Body of pancreas (tissue), 4 donors: ENCODE measurements around the gene NSUN2. TPM values are rescaled to one million over a fixed set of nuclear protein-coding genes. Genes with fewer than 3 reads are reported as not detected.

Experiments used
- ATAC-seq: fragments of 150-250 bp; one replicate; pipeline ENCODE4 v1.9.1; 2016
- DNase-seq, 4 donors: peaks; one replicate each; pipeline ENCODE4 v3.0.0-alpha.2; 2019
- H3K27ac ChIP-seq, 4 donors: fragments of 200-600 bp; sonication (generic); 1 replicate in 3 of 4; 2 replicates in 1 of 4; pipeline versions ENCODE4 v1.5.1 to v1.6.1; 2016 to 2019; ENCODE audit warnings: mild to moderate bottlenecking in 1 of 4, mixed read lengths in 1 of 4, moderate library complexity in 1 of 4
- H3K27me3 ChIP-seq, 2 donors: fragments of 200-600 bp; sonication (generic); one replicate each; pipeline ENCODE4 v1.6.0; 2016; ENCODE audit warnings: mild to moderate bottlenecking in 1 of 2
- H3K36me3 ChIP-seq, 2 donors: fragments of 200-600 bp; sonication (generic); replicated peaks in 1 of 2; 2 replicates each; pipeline ENCODE4 v1.5.1; 2016; ENCODE audit warnings: low read depth in 2 of 2; ENCODE audit not compliant: insufficient read depth in 1 of 2
- H3K4me1 ChIP-seq: fragments of 200-600 bp; sonication (generic); one replicate; pipeline ENCODE4 v1.6.0; 2016
- H3K4me3 ChIP-seq, 2 donors: fragments of 200-600 bp; sonication (generic); 1 replicate in 1 of 2; 2 replicates in 1 of 2; pipeline ENCODE4 v1.5.1; 2016 to 2019
- H3K9me3 ChIP-seq, 3 donors: fragments of 200-600 bp; sonication (generic); 1 replicate in 2 of 3; 2 replicates in 1 of 3; pipeline ENCODE4 v1.5.1; 2016
- POLR2A ChIP-seq, 3 donors: fragments of 450-650 bp; IDR thresholded peaks; one replicate each; pipeline ENCODE4 v1.6.1; 2016; ENCODE audit warnings: antibody characterized with exemption in 3 of 3, mild to moderate bottlenecking in 2 of 3
- WGBS, 2 donors: methylation state at CpG; one replicate each; pipeline ENCODE4 v1.1.5; 2017; 5-methylcytosine and 5-hydroxymethylcytosine counted together
- intact Hi-C: fragments of 100-400 bp; cut with DNase I; formaldehyde crosslinking; loops from one replicate; pipeline ENCODE4 v1.15.1; 2023
- total RNA-seq, 2 donors: library from RNA; depleted of rRNA; stranded (reverse); fragments of >200 nt; gene quantifications; one replicate each; pipeline ENCODE4 v1.1.0, GENCODE V29; 2016
- TF ChIP-seq, protein P1 (sequence below), 7 experiments: fragments of 450-650 bp in 4 of 7; fragments of 200-600 bp in 3 of 7; sonication (generic) in 3 of 7; IDR thresholded peaks; one replicate each; pipeline ENCODE4 v1.5.1; 2016 to 2019; ENCODE audit warnings: antibody characterized with exemption in 7 of 7

NSUN2 gene
- total RNA-seq, 2 donors from 2014 or later = 35.0 to 45.8 TPM

DNA sequence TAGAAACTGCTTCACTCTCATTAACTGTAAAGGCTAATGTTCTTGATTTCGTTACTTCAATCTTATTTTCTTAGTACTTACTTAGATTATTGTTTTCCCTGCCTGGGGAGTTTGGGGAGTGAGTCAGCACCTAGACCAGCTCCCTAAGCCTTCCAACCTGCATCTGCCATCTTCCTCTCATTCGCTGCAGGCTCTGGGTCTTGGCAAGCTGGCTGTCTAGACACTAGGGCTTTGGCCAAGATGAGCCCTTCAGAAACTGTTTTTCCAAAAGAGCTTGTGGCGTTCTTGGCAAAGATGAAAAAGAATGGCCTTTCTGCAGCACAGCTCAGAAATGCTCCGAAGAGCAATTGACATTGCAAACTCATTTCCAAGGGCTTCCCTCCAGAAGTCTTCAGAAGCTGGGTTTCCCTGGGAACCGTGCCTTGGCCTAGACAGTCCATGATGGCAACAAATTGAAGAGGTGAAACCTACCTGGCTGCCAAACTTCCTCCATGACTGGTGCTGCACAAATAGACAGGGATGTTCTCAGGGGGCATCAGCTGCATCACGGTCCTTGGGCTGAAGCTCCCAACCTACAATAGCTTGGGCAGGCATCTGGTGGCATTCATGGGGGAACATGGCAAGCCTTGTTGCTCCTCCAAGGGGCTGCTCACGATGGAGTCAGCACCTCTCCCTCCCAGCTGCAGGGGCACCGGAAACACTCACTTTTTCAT is 76.6 kb downstream of the NSUN2 start:
- no peak for ATAC-seq
- TF ChIP-seq POLR2A (IDR thresholded peaks at IDR 0.05) = no peak
- TF ChIP-seq, protein P1, sequence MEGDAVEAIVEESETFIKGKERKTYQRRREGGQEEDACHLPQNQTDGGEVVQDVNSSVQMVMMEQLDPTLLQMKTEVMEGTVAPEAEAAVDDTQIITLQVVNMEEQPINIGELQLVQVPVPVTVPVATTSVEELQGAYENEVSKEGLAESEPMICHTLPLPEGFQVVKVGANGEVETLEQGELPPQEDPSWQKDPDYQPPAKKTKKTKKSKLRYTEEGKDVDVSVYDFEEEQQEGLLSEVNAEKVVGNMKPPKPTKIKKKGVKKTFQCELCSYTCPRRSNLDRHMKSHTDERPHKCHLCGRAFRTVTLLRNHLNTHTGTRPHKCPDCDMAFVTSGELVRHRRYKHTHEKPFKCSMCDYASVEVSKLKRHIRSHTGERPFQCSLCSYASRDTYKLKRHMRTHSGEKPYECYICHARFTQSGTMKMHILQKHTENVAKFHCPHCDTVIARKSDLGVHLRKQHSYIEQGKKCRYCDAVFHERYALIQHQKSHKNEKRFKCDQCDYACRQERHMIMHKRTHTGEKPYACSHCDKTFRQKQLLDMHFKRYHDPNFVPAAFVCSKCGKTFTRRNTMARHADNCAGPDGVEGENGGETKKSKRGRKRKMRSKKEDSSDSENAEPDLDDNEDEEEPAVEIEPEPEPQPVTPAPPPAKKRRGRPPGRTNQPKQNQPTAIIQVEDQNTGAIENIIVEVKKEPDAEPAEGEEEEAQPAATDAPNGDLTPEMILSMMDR (IDR thresholded peaks at IDR 0.05) = no peak
- Histone ChIP-seq H3K27ac (no peak overlapping the region), H3K4me1 (no peaks in the 10 kb centered on the region), H3K27me3 (peaks cover 0 to 3% of the 10 kb centered on the region in 2 donors), H3K9me3 (no peaks in the 10 kb centered on the region), H3K4me3 (no peak overlapping the region), H3K36me3 (no peaks in the 10 kb centered on the region)
- DNase-seq = no peak
- intact Hi-C loops = no loop called here
- 64 to 74% methylated on average over 8 of the region's 8 CpGs for WGBS, 2 donors

- DNase-seq = no peak
- H3K4me3 ChIP-seq = no peak overlapping the region
These were observed 78.0 kb downstream of the NSUN2 start for GRCh38 chr5:6554812-6555211.

DNA sequence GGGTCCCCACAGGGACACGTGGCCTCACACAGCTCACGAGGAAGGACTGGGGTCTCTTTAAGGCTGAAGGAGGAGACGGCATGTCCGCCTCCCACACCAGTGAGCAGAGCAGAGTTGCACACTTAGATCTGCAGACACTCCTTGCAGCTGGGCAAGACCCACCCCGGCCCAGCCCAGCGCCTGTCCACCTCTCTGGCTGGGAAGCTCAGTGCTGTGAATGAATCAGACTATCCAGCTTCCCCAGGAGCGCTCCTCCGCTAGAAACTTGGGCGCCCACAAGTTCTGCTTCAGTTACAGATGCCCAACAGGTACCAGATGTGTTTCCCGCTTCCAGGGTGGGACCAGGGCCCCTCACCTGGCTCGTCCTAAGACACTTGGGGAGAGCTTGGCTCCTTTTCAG is 78.9 kb downstream of the NSUN2 start:
- H3K4me1 ChIP-seq = no peaks in the 10 kb centered on the region
- H3K36me3 ChIP-seq = no peaks in the 10 kb centered on the region
- H3K27me3 ChIP-seq = peaks cover 0 to 3% of the 10 kb centered on the region in 2 donors
- no peak for ATAC-seq
- DNase-seq = no peak
- H3K27ac ChIP-seq = no peak overlapping the region
- 70 to 76% methylated on average over 6 to 8 of the region's 11 CpGs for WGBS, 2 donors
- H3K4me3 ChIP-seq = no peak overlapping the region
- H3K9me3 ChIP-seq = no peaks in the 10 kb centered on the region
- TF ChIP-seq, protein P1 (IDR thresholded peaks at IDR 0.05) = no peak
- TF ChIP-seq POLR2A (IDR thresholded peaks at IDR 0.05) = no peak
- intact Hi-C loops = no loop called here

More at GRCh38 chr5:6554812-6555211, 78.0 kb downstream of the NSUN2 start:
- 63 to 84% methylated on average over 4 of the region's 4 CpGs for WGBS, 2 donors
- Histone ChIP-seq H3K4me1 (no peaks in the 10 kb centered on the region), H3K9me3 (no peaks in the 10 kb centered on the region), H3K36me3 (no peaks in the 10 kb centered on the region), H3K27me3 (peaks cover 0 to 3% of the 10 kb centered on the region in 2 donors), H3K27ac (no peak overlapping the region)
- intact Hi-C loops = no loop called here
- TF ChIP-seq POLR2A (IDR thresholded peaks at IDR 0.05) = no peak
- TF ChIP-seq, protein P1 (IDR thresholded peaks at IDR 0.05) = no peak
- no peak for ATAC-seq

GRCh38 chr5:6552612-6553011 is 80.2 kb downstream of the NSUN2 start:
- no peak for ATAC-seq
- no peaks in the 10 kb centered on the region for H3K36me3 ChIP-seq
- no peak for DNase-seq
- H3K4me3 ChIP-seq = no peak overlapping the region
- 55 to 62% methylated on average over 7 of the region's 7 CpGs for WGBS, 2 donors
- H3K27ac ChIP-seq = no peak overlapping the region
- H3K4me1 ChIP-seq = no peaks in the 10 kb centered on the region
- intact Hi-C loops = no loop called here
- no peaks in the 10 kb centered on the region for H3K9me3 ChIP-seq
- TF ChIP-seq, protein P1 (IDR thresholded peaks at IDR 0.05) = no peak
- TF ChIP-seq POLR2A (IDR thresholded peaks at IDR 0.05) = no peak
- peaks cover 0 to 3% of the 10 kb centered on the region in 2 donors for H3K27me3 ChIP-seq

DNA sequence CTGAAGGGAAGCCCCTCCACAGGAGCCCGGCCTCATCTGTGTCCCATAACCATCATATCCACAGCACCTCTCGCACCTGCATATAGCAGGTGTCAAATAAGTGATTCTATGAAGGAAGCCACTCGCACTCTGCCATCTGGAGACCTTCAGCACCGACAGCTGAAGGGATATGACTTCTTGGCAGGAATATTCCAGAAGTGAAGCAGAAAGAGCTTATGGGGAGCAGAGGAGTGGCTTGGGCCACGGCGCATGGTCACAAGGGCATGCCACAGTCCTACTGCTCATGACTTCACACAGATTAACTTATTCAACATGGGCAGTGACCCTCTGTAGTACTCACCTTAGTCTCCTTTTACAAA is 80.9 kb downstream of the NSUN2 start:
- no peak overlapping the region for H3K4me3 ChIP-seq
- WGBS, 2 donors = 72 to 87% methylated on average over 5 to 6 of the region's 6 CpGs
- DNase-seq = no peak
- H3K9me3 ChIP-seq = no peaks in the 10 kb centered on the region
- TF ChIP-seq, protein P1 (IDR thresholded peaks at IDR 0.05) = no peak
- H3K36me3 ChIP-seq = no peaks in the 10 kb centered on the region
- intact Hi-C loops = no loop called here
- H3K27ac ChIP-seq = no peak overlapping the region
- ATAC-seq = no peak
- H3K27me3 ChIP-seq = peaks cover 0 to 3% of the 10 kb centered on the region in 2 donors
- no peaks in the 10 kb centered on the region for H3K4me1 ChIP-seq
